ENCODE results near the gene UROC1. TPM values are rescaled to one million over a fixed set of nuclear protein-coding genes. Genes with fewer than 3 reads are reported as not detected.

Gene UROC1
- polyA plus RNA-seq, 1 of the 3 experiments (the other 2 are of a cell fraction), result not detected

- Histone ChIP-seq H3K27ac (ENCODE audit: low read depth in 2 of 2, low read length in 1 of 2) (no peak overlapping the region), H3K27me3 (ENCODE audit: insufficient read depth) (no peaks in the 10 kb centered on the region), H3K9me3 (no peaks in the 10 kb centered on the region; the same call in 1 of the 2 replicates), H3K9me2 (no peaks in the 10 kb centered on the region; the same call in 1 of the 2 replicates), H3K4me3 (ENCODE audit: low read depth in 2 of 2, low read length in 1 of 2) (no peak overlapping the region), H4K20me1 (ENCODE audit: insufficient read depth) (no peaks in the 10 kb centered on the region), H3K9ac (no peak overlapping the region), H2AFZ (ENCODE audit: low read depth) (no peak overlapping the region), H3K4me2 (no peak overlapping the region), H3K4me1 (ENCODE audit: control insufficient read depth in 1 of 2, insufficient read depth in 2 of 2, low read depth in 1 of 2, low read length in 1 of 2) (peaks cover 0 to 15% of the 10 kb centered on the region in 2 experiments; a peak in 1 of 4 replicates), H3K79me2 (ENCODE audit: insufficient read depth) (no peaks in the 10 kb centered on the region), H3F3A (replicated peaks; ENCODE audit: insufficient read depth) (no peaks in the 10 kb centered on the region), H3K36me3 (replicated peaks in 1 of 2; ENCODE audit: control insufficient read depth in 1 of 2, insufficient read depth in 2 of 2, low read length in 1 of 2) (peaks cover 0 to 21% of the 10 kb centered on the region in 2 experiments)
- ChIA-PET POLR2A (no interaction called here), CTCF (interaction anchor here (0.6 kb wide), 1 partner anchor 21 kb away, joined by 3 read pairs; no protein-coding TSS in a partner anchor)
- WGBS (ENCODE audit: low lambda C conversion rate), result 84% methylated on average over 8 of the region's 8 CpGs
- no peak for TF ChIP-seq NRF1 (IDR thresholded peaks at IDR 0.05; ENCODE audit: low read depth, low read length)
- TF ChIP-seq NFIC (IDR thresholded peaks at IDR 0.05; ENCODE audit: borderline replicate concordance), result no peak
- TF ChIP-seq, protein P1, sequence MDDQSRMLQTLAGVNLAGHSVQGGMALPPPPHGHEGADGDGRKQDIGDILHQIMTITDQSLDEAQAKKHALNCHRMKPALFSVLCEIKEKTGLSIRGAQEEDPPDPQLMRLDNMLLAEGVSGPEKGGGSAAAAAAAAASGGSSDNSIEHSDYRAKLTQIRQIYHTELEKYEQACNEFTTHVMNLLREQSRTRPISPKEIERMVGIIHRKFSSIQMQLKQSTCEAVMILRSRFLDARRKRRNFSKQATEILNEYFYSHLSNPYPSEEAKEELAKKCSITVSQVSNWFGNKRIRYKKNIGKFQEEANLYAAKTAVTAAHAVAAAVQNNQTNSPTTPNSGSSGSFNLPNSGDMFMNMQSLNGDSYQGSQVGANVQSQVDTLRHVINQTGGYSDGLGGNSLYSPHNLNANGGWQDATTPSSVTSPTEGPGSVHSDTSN (IDR thresholded peaks at IDR 0.05), result no peak
- TF ChIP-seq GATA2 (CRISPR knock-in tag; IDR thresholded peaks at IDR 0.05), result no peak
- DNase-seq, result no peak
Measured at GRCh38 chr3:126434931-126435411, 82.6 kb downstream of the UROC1 start.

DNA sequence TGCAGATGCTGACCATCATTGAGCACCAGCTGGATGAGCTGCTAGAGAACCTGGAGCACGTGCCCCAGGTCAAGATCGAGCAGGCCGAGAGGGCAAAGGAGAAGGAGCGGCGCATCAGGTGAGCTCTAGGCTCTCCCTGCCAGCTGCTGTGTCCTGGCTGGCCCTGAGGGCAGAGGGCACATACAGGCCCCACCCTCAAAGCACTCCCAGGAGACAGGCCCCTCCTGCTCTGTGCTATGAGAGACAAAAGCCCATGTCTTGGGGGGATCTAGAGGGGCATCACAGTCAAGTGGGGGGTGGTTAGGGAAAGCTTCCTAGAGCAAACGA is 83.3 kb downstream of the UROC1 start:
- Histone ChIP-seq H3K4me2 (no peak overlapping the region), H3K9ac (no peak overlapping the region), H3K27ac (ENCODE audit: low read depth in 2 of 2, low read length in 1 of 2) (no peak overlapping the region; a peak in 1 of 4 replicates), H3K4me1 (ENCODE audit: control insufficient read depth in 1 of 2, insufficient read depth in 2 of 2, low read depth in 1 of 2, low read length in 1 of 2) (peaks cover 0 to 15% of the 10 kb centered on the region in 2 experiments; a peak in 1 of 4 replicates), H4K20me1 (ENCODE audit: insufficient read depth) (no peaks in the 10 kb centered on the region), H3K79me2 (ENCODE audit: insufficient read depth) (no peaks in the 10 kb centered on the region), H3F3A (replicated peaks; ENCODE audit: insufficient read depth) (no peaks in the 10 kb centered on the region), H3K4me3 (ENCODE audit: low read depth in 2 of 2, low read length in 1 of 2) (no peak overlapping the region), H3K27me3 (ENCODE audit: insufficient read depth) (no peaks in the 10 kb centered on the region), H3K9me2 (no peaks in the 10 kb centered on the region; the same call in 1 of the 2 replicates), H3K9me3 (no peaks in the 10 kb centered on the region; the same call in 1 of the 2 replicates), H3K36me3 (replicated peaks in 1 of 2; ENCODE audit: control insufficient read depth in 1 of 2, insufficient read depth in 2 of 2, low read length in 1 of 2) (peaks cover 0 to 19% of the 10 kb centered on the region in 2 experiments), H2AFZ (ENCODE audit: low read depth) (no peak overlapping the region)
- no peak for TF ChIP-seq RXRA (IDR thresholded peaks at IDR 0.05; ENCODE audit: borderline replicate concordance, low read depth)
- no peak for TF ChIP-seq YY1 (IDR thresholded peaks at IDR 0.05; ENCODE audit: low read depth)
- TF ChIP-seq, protein P2, sequence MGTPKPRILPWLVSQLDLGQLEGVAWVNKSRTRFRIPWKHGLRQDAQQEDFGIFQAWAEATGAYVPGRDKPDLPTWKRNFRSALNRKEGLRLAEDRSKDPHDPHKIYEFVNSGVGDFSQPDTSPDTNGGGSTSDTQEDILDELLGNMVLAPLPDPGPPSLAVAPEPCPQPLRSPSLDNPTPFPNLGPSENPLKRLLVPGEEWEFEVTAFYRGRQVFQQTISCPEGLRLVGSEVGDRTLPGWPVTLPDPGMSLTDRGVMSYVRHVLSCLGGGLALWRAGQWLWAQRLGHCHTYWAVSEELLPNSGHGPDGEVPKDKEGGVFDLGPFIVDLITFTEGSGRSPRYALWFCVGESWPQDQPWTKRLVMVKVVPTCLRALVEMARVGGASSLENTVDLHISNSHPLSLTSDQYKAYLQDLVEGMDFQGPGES (IDR thresholded peaks at IDR 0.05; ENCODE audit: low read depth, low read length), result no peak
- CTCF ChIA-PET, result interaction anchor here (0.7 kb wide), 1 partner anchor 41 kb away, joined by 3 read pairs; the partner anchor contains the start of gene ZXDC
- 99% methylated on average over 6 of the region's 6 CpGs for WGBS (ENCODE audit: low lambda C conversion rate)
- POLR2A ChIA-PET, result no interaction called here
- no peak for DNase-seq
